ENCODE results near the gene TBC1D1.

TBC1D1 gene

GRCh38 chr4:38174801-38175200 is 283.9 kb downstream of the TBC1D1 start:
- DNase-seq (ENCODE audit: low read depth) = no peak
- no peak overlapping the region for H3K4me3 ChIP-seq (ENCODE audit: low read length)
- TF ChIP-seq CTCF (conservative IDR thresholded peaks at IDR 0.05; ENCODE audit: low read length) = no peak

GRCh38 chr4:38176165-38176564 is 285.3 kb downstream of the TBC1D1 start:
- no peak overlapping the region for H3K4me3 ChIP-seq (ENCODE audit: low read length)
- TF ChIP-seq CTCF (conservative IDR thresholded peaks at IDR 0.05; ENCODE audit: low read length) = no peak
- no peak for DNase-seq (ENCODE audit: low read depth)

GRCh38 chr4:38177035-38177546 is 286.2 kb downstream of the TBC1D1 start:
- TF ChIP-seq CTCF (conservative IDR thresholded peaks at IDR 0.05; ENCODE audit: low read length) = no peak
- DNase-seq (ENCODE audit: low read depth) = peak; percentile 37
- no peak overlapping the region for H3K4me3 ChIP-seq (ENCODE audit: low read length)

GRCh38 chr4:38177641-38178391 is 286.9 kb downstream of the TBC1D1 start:
- TF ChIP-seq CTCF (conservative IDR thresholded peaks at IDR 0.05; ENCODE audit: low read length) = no peak
- H3K4me3 ChIP-seq (ENCODE audit: low read length) = no peak overlapping the region
- DNase-seq (ENCODE audit: low read depth) = peak; percentile 71

GRCh38 chr4:38178392-38178995 is 287.6 kb downstream of the TBC1D1 start:
- no peak for DNase-seq (ENCODE audit: low read depth)
- H3K4me3 ChIP-seq (ENCODE audit: low read length) = no peak overlapping the region
- no peak for TF ChIP-seq CTCF (conservative IDR thresholded peaks at IDR 0.05; ENCODE audit: low read length)

- peak; percentile 90 for TF ChIP-seq CTCF (conservative IDR thresholded peaks at IDR 0.05; ENCODE audit: low read length)
- peak; percentile 63 for DNase-seq (ENCODE audit: low read depth)
- H3K4me3 ChIP-seq (ENCODE audit: low read length) = no peak overlapping the region
These were observed 288.9 kb downstream of the TBC1D1 start for GRCh38 chr4:38179690-38180377.

All from AG10803 (cell line).